Thoracic aorta (tissue), 2 donors: ENCODE measurements around the gene TAGLN2. TPM values are rescaled to one million over a fixed set of nuclear protein-coding genes. Genes with fewer than 3 reads are reported as not detected.

Source experiments
- ATAC-seq: fragments of 150-250 bp; one replicate; pipeline ENCODE4 v1.8.0; 2017; ENCODE audit warnings: low read depth; ENCODE audit not compliant: insufficient number of reproducible peaks, low FRiP score
- DNase-seq: peaks from one replicate; pipeline ENCODE4 v3.0.0-alpha.2; 2020; ENCODE audit warnings: low spot score
- H3K27ac ChIP-seq, 2 donors: fragments of 200-600 bp; sonication (generic); 1 replicate in 1 of 2; 2 replicates in 1 of 2; pipeline ENCODE4 v1.5.1; 2016; ENCODE audit warnings: mild to moderate bottlenecking in 2 of 2, moderate library complexity in 2 of 2
- H3K27me3 ChIP-seq: fragments of 200-600 bp; sonication (generic); replicated peaks from 2 replicates; pipeline ENCODE4 v1.6.0; 2016; ENCODE audit warnings: mild to moderate bottlenecking; ENCODE audit not compliant: insufficient read depth
- H3K36me3 ChIP-seq: fragments of 200-600 bp; sonication (generic); one replicate; pipeline ENCODE4 v1.5.1; 2016
- H3K4me1 ChIP-seq, 2 donors: fragments of 200-600 bp; sonication (generic); 1 replicate in 1 of 2; 2 replicates in 1 of 2; pipeline versions ENCODE4 v1.5.1 to v1.6.0; 2016; ENCODE audit warnings: low read depth in 2 of 2, mild to moderate bottlenecking in 1 of 2; ENCODE audit not compliant: control insufficient read depth in 1 of 2
- H3K4me3 ChIP-seq: fragments of 200-600 bp; sonication (generic); 2 replicates; pipeline ENCODE4 v1.5.1; 2016; ENCODE audit warnings: mild to moderate bottlenecking
- H3K9me3 ChIP-seq: fragments of 200-600 bp; sonication (generic); 2 replicates; pipeline ENCODE4 v1.5.1; 2016
- total RNA-seq, 2 donors: library from RNA; depleted of rRNA; stranded (reverse); fragments of >200 nt; gene quantifications; one replicate each; pipeline versions ENCODE4 v1.1.0 to v1.2.3, GENCODE V29; 2016
- TF ChIP-seq, protein P1 (sequence below): fragments of 200-600 bp; sonication (generic); IDR thresholded peaks from one replicate; pipeline ENCODE4 v1.5.1; 2019; ENCODE audit warnings: antibody characterized with exemption

TAGLN2 gene
- total RNA-seq, 2 donors from 2014 or later = 298 to 352 TPM

DNA sequence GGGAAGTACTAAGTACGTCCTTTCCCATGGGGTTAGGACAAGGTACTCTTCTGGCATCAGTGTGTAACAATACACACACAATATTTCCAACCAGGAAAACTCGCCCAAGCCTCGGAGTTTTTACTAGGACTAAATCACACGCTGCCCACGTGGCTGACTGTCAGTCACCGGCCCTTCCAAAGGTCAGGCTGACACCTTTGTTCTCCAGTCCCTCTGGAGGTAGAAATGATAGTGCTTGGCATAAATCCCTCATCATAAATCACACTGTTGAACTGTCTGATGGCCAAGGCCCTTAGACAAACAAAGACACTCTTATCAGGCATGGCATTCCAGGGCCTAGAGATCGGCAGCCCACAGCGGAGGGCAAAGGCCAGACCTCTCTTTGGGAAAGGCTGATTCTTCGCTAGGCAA lies 45.6 kb upstream of the TAGLN2 start:
- TF ChIP-seq, protein P1, sequence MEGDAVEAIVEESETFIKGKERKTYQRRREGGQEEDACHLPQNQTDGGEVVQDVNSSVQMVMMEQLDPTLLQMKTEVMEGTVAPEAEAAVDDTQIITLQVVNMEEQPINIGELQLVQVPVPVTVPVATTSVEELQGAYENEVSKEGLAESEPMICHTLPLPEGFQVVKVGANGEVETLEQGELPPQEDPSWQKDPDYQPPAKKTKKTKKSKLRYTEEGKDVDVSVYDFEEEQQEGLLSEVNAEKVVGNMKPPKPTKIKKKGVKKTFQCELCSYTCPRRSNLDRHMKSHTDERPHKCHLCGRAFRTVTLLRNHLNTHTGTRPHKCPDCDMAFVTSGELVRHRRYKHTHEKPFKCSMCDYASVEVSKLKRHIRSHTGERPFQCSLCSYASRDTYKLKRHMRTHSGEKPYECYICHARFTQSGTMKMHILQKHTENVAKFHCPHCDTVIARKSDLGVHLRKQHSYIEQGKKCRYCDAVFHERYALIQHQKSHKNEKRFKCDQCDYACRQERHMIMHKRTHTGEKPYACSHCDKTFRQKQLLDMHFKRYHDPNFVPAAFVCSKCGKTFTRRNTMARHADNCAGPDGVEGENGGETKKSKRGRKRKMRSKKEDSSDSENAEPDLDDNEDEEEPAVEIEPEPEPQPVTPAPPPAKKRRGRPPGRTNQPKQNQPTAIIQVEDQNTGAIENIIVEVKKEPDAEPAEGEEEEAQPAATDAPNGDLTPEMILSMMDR = no peak
- H3K27ac ChIP-seq = no peak overlapping the region
- no peaks in the 10 kb centered on the region for H3K27me3 ChIP-seq
- no peaks in the 10 kb centered on the region for H3K9me3 ChIP-seq
- DNase-seq (no peak), ATAC-seq (no peak)
- no peaks in the 10 kb centered on the region for H3K36me3 ChIP-seq
- no peaks in the 10 kb centered on the region for H3K4me1 ChIP-seq
- H3K4me3 ChIP-seq = no peak overlapping the region

DNA sequence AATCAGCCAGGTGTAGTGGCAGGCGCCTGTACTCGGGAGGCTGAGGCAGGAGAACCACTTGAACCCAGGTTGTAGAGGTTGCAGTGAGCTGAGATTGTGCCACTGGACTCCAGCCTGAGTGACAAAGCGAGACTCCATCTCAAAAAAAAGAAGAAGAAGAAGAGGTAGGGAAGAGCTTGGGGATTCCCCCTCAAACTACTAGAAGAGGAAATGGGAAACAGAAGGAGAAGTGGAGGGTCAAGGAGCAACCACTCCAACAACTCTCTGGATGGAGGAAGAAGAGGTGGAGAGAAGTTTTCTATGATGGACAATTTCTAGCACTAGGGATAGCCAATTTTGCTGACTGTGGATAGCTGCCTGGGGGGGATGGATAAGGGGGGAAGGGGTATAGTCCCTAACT lies 43.6 kb upstream of the TAGLN2 start:
- ATAC-seq (no peak), DNase-seq (no peak)
- no peaks in the 10 kb centered on the region for H3K9me3 ChIP-seq
- no peaks in the 10 kb centered on the region for H3K36me3 ChIP-seq
- TF ChIP-seq, protein P1 = no peak
- H3K27me3 ChIP-seq = no peaks in the 10 kb centered on the region
- H3K4me1 ChIP-seq = no peaks in the 10 kb centered on the region
- H3K4me3 ChIP-seq = no peak overlapping the region
- H3K27ac ChIP-seq = no peak overlapping the region

DNA sequence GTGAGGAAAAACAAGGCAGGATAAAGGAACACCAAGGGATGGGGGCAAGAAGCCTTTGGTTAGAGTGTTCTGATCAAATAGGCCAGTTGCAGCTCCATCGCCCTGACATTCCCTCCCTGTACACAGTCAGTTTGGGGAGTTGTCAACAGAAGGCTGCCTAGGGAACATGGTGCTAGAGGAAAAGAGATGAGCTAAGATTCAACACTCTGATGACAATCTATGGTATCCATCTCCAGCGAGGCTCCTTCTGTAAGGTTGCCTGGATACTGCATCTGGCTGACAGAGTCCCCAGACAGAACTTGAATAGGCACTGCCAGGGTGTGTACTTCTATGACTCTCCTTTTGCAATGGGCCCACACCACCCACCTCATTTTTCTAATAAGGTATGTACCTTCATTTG lies 40.0 kb upstream of the TAGLN2 start:
- Histone ChIP-seq H3K4me1 (no peaks in the 10 kb centered on the region), H3K27me3 (no peaks in the 10 kb centered on the region), H3K36me3 (no peaks in the 10 kb centered on the region), H3K27ac (no peak overlapping the region), H3K9me3 (no peaks in the 10 kb centered on the region), H3K4me3 (no peak overlapping the region)
- TF ChIP-seq, protein P1 = no peak
- ATAC-seq = no peak
- no peak for DNase-seq

DNA sequence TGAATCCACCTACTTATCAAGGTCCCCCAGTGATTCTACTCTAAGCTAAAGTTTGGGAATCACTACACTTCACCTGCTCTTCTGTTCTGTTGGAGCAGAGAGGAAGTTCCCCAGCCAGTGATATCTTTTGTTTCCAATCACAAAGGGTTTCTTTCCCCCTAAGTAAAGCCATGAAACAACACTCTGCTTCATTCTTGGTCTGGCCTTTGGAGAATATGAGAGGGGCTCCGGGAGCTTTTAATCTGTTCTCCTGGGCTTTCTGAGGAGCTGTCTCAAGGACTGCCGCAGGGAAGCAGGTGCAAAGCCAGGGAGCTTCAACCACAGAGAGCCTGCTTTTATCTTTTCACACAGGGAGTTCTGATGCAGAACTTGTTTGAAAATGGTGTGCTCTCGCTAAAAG lies 38.8 kb upstream of the TAGLN2 start:
- DNase-seq (no peak), ATAC-seq (no peak)
- TF ChIP-seq, protein P1 = no peak
- no peaks in the 10 kb centered on the region for H3K9me3 ChIP-seq
- H3K4me1 ChIP-seq = no peaks in the 10 kb centered on the region
- no peaks in the 10 kb centered on the region for H3K27me3 ChIP-seq
- H3K36me3 ChIP-seq = no peaks in the 10 kb centered on the region
- H3K27ac ChIP-seq = no peak overlapping the region
- no peak overlapping the region for H3K4me3 ChIP-seq

DNA sequence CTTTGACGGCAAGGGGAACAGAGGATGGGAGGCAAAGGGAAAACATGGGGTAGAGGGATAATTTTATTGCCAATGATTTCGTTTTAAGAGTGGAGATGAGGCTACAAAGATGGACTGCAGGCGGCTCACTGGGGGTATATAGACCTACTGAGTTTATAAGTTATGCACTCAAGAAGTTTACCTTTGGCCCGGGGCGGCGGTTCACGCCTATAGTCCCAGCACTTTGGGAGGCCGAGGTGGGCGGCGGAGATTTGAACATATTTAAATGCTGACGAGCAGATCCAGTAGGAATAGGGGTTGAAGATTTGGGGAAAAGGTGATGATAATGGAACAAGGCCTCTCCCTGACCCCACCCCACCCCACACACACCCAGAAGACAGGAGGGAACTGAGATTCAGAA lies 36.9 kb upstream of the TAGLN2 start:
- ATAC-seq (no peak), DNase-seq (no peak)
- Histone ChIP-seq H3K9me3 (no peaks in the 10 kb centered on the region), H3K4me1 (no peaks in the 10 kb centered on the region), H3K36me3 (no peaks in the 10 kb centered on the region), H3K4me3 (no peak overlapping the region), H3K27ac (no peak overlapping the region), H3K27me3 (no peaks in the 10 kb centered on the region)
- TF ChIP-seq, protein P1 = no peak
